ENCODE results near the gene UGT1A7.
"Not testable (repeated sequence)": the region's sequence is repeated elsewhere in the genome, so short reads cannot be mapped to it uniquely, and the experiment has no call there.

The UGT1A7 gene

GRCh38 chr2:233745073-233745755, 63.5 kb downstream of the UGT1A7 start:
- Histone ChIP-seq H3K4me3 (ENCODE audit: insufficient read length, low read depth) (no peak overlapping the region), H3K4me1 (ENCODE audit: insufficient read depth, insufficient read length) (no peaks in the 10 kb centered on the region), H3K27me3 (ENCODE audit: insufficient read depth, insufficient read length) (no peaks in the 10 kb centered on the region), H3K9ac (ENCODE audit: insufficient read length, low read depth) (no peak overlapping the region), H3K36me3 (ENCODE audit: insufficient read depth, insufficient read length, low read length) (no peaks in the 10 kb centered on the region), H3K9me3 (ENCODE audit: insufficient read depth, low read length) (no peaks in the 10 kb centered on the region; the same call in 1 of the 2 replicates)
- TF ChIP-seq SUZ12 (IDR thresholded peaks at IDR 0.05; ENCODE audit: extremely low read depth, insufficient read depth, insufficient read length) (no peak), ZNF274 (IDR thresholded peaks at IDR 0.05; ENCODE audit: low read depth, low read length) (no peak), YY1 (IDR thresholded peaks at IDR 0.05; ENCODE audit: insufficient read depth, insufficient read length) (no peak)
- DNase-seq (ENCODE audit: low read depth, low spot score), result no peak

- H3K36me3 ChIP-seq (ENCODE audit: insufficient read depth, insufficient read length, low read length); H3K9me3 ChIP-seq (ENCODE audit: insufficient read depth, low read length); DNase-seq (ENCODE audit: low read depth, low spot score); H3K4me3 ChIP-seq (ENCODE audit: insufficient read length, low read depth); H3K27me3 ChIP-seq (ENCODE audit: insufficient read depth, insufficient read length); H3K4me1 ChIP-seq (ENCODE audit: insufficient read depth, insufficient read length); H3K9ac ChIP-seq (ENCODE audit: insufficient read length, low read depth): not testable (repeated sequence)
Observed at GRCh38 chr2:233745838-233746237, 64.1 kb downstream of the UGT1A7 start.

- Histone ChIP-seq H3K27me3 (ENCODE audit: insufficient read depth, insufficient read length) (no peaks in the 10 kb centered on the region), H3K9me3 (ENCODE audit: insufficient read depth, low read length) (peaks cover 13% of the 10 kb centered on the region; the same call in 1 of the 2 replicates), H3K36me3 (ENCODE audit: insufficient read depth, insufficient read length, low read length) (no peaks in the 10 kb centered on the region), H3K4me3 (ENCODE audit: insufficient read length, low read depth) (no peak overlapping the region), H3K4me1 (ENCODE audit: insufficient read depth, insufficient read length) (no peaks in the 10 kb centered on the region), H3K9ac (ENCODE audit: insufficient read length, low read depth) (no peak overlapping the region)
- no peak for DNase-seq (ENCODE audit: low read depth, low spot score)
- TF ChIP-seq SUZ12 (IDR thresholded peaks at IDR 0.05; ENCODE audit: extremely low read depth, insufficient read depth, insufficient read length), result no peak
- TF ChIP-seq ZNF274 (IDR thresholded peaks at IDR 0.05; ENCODE audit: low read depth, low read length), result no peak
- TF ChIP-seq YY1 (IDR thresholded peaks at IDR 0.05; ENCODE audit: insufficient read depth, insufficient read length), result no peak
Observed at GRCh38 chr2:233746475-233747282, 65.0 kb downstream of the UGT1A7 start.

GRCh38 chr2:233747283-233747544, 65.5 kb downstream of the UGT1A7 start:
- Histone ChIP-seq H3K9me3 (ENCODE audit: insufficient read depth, low read length) (peaks cover 14% of the 10 kb centered on the region; the same call in 1 of the 2 replicates), H3K9ac (ENCODE audit: insufficient read length, low read depth) (no peak overlapping the region), H3K27me3 (ENCODE audit: insufficient read depth, insufficient read length) (no peaks in the 10 kb centered on the region), H3K4me3 (ENCODE audit: insufficient read length, low read depth) (no peak overlapping the region), H3K4me1 (ENCODE audit: insufficient read depth, insufficient read length) (no peaks in the 10 kb centered on the region), H3K36me3 (ENCODE audit: insufficient read depth, insufficient read length, low read length) (no peaks in the 10 kb centered on the region)
- TF ChIP-seq ZNF274 (IDR thresholded peaks at IDR 0.05; ENCODE audit: low read depth, low read length) (no peak), YY1 (IDR thresholded peaks at IDR 0.05; ENCODE audit: insufficient read depth, insufficient read length) (no peak), SUZ12 (IDR thresholded peaks at IDR 0.05; ENCODE audit: extremely low read depth, insufficient read depth, insufficient read length) (no peak)
- DNase-seq (ENCODE audit: low read depth, low spot score), result no peak

DNA sequence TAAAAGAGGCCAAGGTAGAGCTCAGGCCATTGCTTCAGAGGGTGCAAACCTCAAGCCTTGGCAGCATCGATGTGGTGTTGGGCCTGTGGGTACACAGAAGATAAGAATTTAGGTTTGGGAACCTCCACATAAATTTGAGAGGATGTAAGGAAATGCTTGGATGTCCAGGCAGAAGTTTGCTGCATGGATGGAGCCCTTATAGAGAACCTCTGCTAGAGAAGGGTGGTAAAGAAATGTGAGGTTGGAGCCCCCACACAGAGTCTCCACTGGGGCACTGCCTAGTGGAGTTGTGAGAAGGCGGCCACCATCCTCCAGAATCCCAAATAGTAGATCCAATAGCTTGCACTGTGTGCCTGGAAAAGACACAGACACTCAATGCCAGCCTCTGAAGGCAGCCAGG, 69.0 kb downstream of the UGT1A7 start:
- not testable (repeated sequence) for DNase-seq (ENCODE audit: low read depth, low spot score); H3K4me1 ChIP-seq (ENCODE audit: insufficient read depth, insufficient read length); H3K4me3 ChIP-seq (ENCODE audit: insufficient read length, low read depth); H3K36me3 ChIP-seq (ENCODE audit: insufficient read depth, insufficient read length, low read length); H3K27me3 ChIP-seq (ENCODE audit: insufficient read depth, insufficient read length); H3K9ac ChIP-seq (ENCODE audit: insufficient read length, low read depth)
- peaks cover 17% of the 10 kb centered on the region; the same call in 1 of the 2 replicates for H3K9me3 ChIP-seq (ENCODE audit: insufficient read depth, low read length)

- DNase-seq (ENCODE audit: low read depth, low spot score); H3K36me3 ChIP-seq (ENCODE audit: insufficient read depth, insufficient read length, low read length); H3K9ac ChIP-seq (ENCODE audit: insufficient read length, low read depth); H3K27me3 ChIP-seq (ENCODE audit: insufficient read depth, insufficient read length); H3K4me1 ChIP-seq (ENCODE audit: insufficient read depth, insufficient read length); H3K4me3 ChIP-seq (ENCODE audit: insufficient read length, low read depth): not testable (repeated sequence)
- H3K9me3 ChIP-seq (ENCODE audit: insufficient read depth, low read length), result peaks cover 17% of the 10 kb centered on the region; the same call in 1 of the 2 replicates
Observed at GRCh38 chr2:233751212-233752009, 69.7 kb downstream of the UGT1A7 start.

GRCh38 chr2:233754872-233755611, 73.3 kb downstream of the UGT1A7 start:
- TF ChIP-seq YY1 (IDR thresholded peaks at IDR 0.05; ENCODE audit: insufficient read depth, insufficient read length), result no peak
- no peak for TF ChIP-seq SUZ12 (IDR thresholded peaks at IDR 0.05; ENCODE audit: extremely low read depth, insufficient read depth, insufficient read length)
- TF ChIP-seq ZNF274 (IDR thresholded peaks at IDR 0.05; ENCODE audit: low read depth, low read length), result no peak
- Histone ChIP-seq H3K4me1 (ENCODE audit: insufficient read depth, insufficient read length) (no peaks in the 10 kb centered on the region), H3K9ac (ENCODE audit: insufficient read length, low read depth) (no peak overlapping the region), H3K4me3 (ENCODE audit: insufficient read length, low read depth) (no peak overlapping the region), H3K9me3 (ENCODE audit: insufficient read depth, low read length) (peaks cover 17% of the 10 kb centered on the region; the same call in 1 of the 2 replicates), H3K27me3 (ENCODE audit: insufficient read depth, insufficient read length) (no peaks in the 10 kb centered on the region), H3K36me3 (ENCODE audit: insufficient read depth, insufficient read length, low read length) (no peaks in the 10 kb centered on the region)
- no peak for DNase-seq (ENCODE audit: low read depth, low spot score)
